HCT116 (cell line): Measurements from ENCODE around the gene CABLES1. TPM values are rescaled to one million over a fixed set of nuclear protein-coding genes. Genes with fewer than 3 reads are reported as not detected.

Experiments
- ATAC-seq: fragments of 200-7000 bp; cut with Tn5 transposase; 2 replicates; pipeline ENCODE4 v1.9.1; 2020; ENCODE audit warnings: mild to moderate bottlenecking, moderate library complexity
- BruUV-seq: library from RNA; stranded (reverse); fragments of 400-500 nt; replicated peaks from 2 replicates; lab custom pipeline; 2021; lab: Mats Ljungman, UMichigan
- CTCF ChIA-PET: fragments of 300-600 bp; sonication (Branson Sonifier 250); formaldehyde crosslinking; loops from one replicate; lab custom pipeline; 2021; ENCODE audit warnings: antibody characterized with exemption; lab: Charles Lee
- POLR2A ChIA-PET: fragments of 300-600, 350-600 bp; sonication (Branson Sonifier 250); formaldehyde crosslinking; loops from one replicate; lab custom pipeline; 2021; ENCODE audit warnings: antibody characterized with exemption; lab: Charles Lee
- RAD21 ChIA-PET, 2 experiments: fragments of 300-600 bp; sonication (Branson Sonifier 250); formaldehyde crosslinking; loops; one replicate each; lab custom pipeline; 2023; ENCODE audit warnings: low total read pairs in 2 of 2; ENCODE audit not compliant: uncharacterized antibody in 2 of 2, unreplicated experiment in 2 of 2, low non-redundant PET in 1 of 2; lab: Charles Lee
- DNase-seq: peaks from one replicate; pipeline ENCODE4 v3.0.0-alpha.2; 2010; ENCODE audit warnings: low read depth, low spot score
- H2AFZ ChIP-seq: fragments of 200-600 bp; shearing (Covaris generic), sonication (generic); 2 replicates; pipeline ENCODE4 v1.6.1; 2017; ENCODE audit warnings: low read depth, mixed run types, mixed read lengths, antibody characterized with exemption, low read length; ENCODE audit not compliant: poor library complexity, severe bottlenecking
- H3K27ac ChIP-seq: 2 replicates; pipeline ENCODE4 v1.5.1; 2012; ENCODE audit warnings: low read depth, low read length
- H3K27me3 ChIP-seq: fragments of 200-600 bp; sonication (generic); 2 replicates; pipeline ENCODE4 v1.6.1; 2016; ENCODE audit warnings: mixed run types, low read length, mixed read lengths; ENCODE audit not compliant: insufficient read depth
- H3K36me3 ChIP-seq, 2 experiments: fragments of 200-500 bp in 1 of 2; fragments of 200-600 bp in 1 of 2; sonication (Bioruptor generic) in 1 of 2; sonication (generic) in 1 of 2; 2 replicates each; pipeline versions ENCODE4 v1.5.1 to v1.6.1; 2014 to 2016; ENCODE audit warnings: low read length in 2 of 2, inconsistent platforms in 1 of 2, mixed read lengths in 1 of 2, mixed run types in 1 of 2; ENCODE audit not compliant: insufficient read depth in 2 of 2, control insufficient read depth in 1 of 2
- H3K4me1 ChIP-seq, 2 experiments: fragments of 200-600 bp in 1 of 2; sonication (generic) in 1 of 2; 2 replicates each; pipeline versions ENCODE4 v1.5.1 to v1.6.1; 2012 to 2017; ENCODE audit warnings: low read length in 2 of 2, inconsistent platforms in 1 of 2, mild to moderate bottlenecking in 1 of 2, mixed read lengths in 1 of 2, mixed run types in 1 of 2, moderate library complexity in 1 of 2; ENCODE audit not compliant: insufficient read depth in 2 of 2, control insufficient read depth in 1 of 2
- H3K4me2 ChIP-seq: fragments of 200-600 bp; sonication (generic); 2 replicates; pipeline ENCODE4 v1.6.1; 2017; ENCODE audit warnings: mixed run types, low read length, mixed read lengths
- H3K4me3 ChIP-seq, 2 experiments: fragments of 200-600 bp in 1 of 2; sonication (generic) in 1 of 2; replicated peaks in 1 of 2; 2 replicates each; pipeline ENCODE4 v1.5.1; 2011 to 2016; ENCODE audit warnings: low read length in 2 of 2, control low read depth in 1 of 2, low read depth in 1 of 2, mild to moderate bottlenecking in 1 of 2, mixed read lengths in 1 of 2, mixed run types in 1 of 2
- H3K79me2 ChIP-seq: fragments of 200-600 bp; sonication (generic); 2 replicates; pipeline ENCODE4 v1.6.1; 2017; ENCODE audit warnings: mild to moderate bottlenecking, mixed run types, low read length, moderate library complexity, mixed read lengths; ENCODE audit not compliant: insufficient read depth
- H3K9ac ChIP-seq: fragments of 200-600 bp; sonication (generic); 2 replicates; pipeline ENCODE4 v1.6.1; 2016; ENCODE audit warnings: low read length, mixed read lengths
- H3K9me2 ChIP-seq: fragments of 200-600 bp; sonication (generic), shearing (Covaris generic); 2 replicates; pipeline ENCODE4 v1.6.1; 2017; ENCODE audit warnings: mixed run types, mild to moderate bottlenecking, moderate library complexity; ENCODE audit not compliant: insufficient read depth
- H3K9me3 ChIP-seq, 2 experiments: fragments of 200-500 bp in 1 of 2; fragments of 200-600 bp in 1 of 2; sonication (Bioruptor generic) in 1 of 2; sonication (generic) in 1 of 2; 2 replicates each; pipeline ENCODE4 v1.6.1; 2014 to 2017; ENCODE audit warnings: low read length in 2 of 2, mixed read lengths in 2 of 2, inconsistent platforms in 1 of 2, low read depth in 1 of 2, mild to moderate bottlenecking in 1 of 2, mixed run types in 1 of 2, moderate library complexity in 1 of 2; ENCODE audit not compliant: control insufficient read depth in 1 of 2, insufficient read depth in 1 of 2
- H4K20me1 ChIP-seq: fragments of 200-600 bp; sonication (generic), shearing (Covaris generic); 2 replicates; pipeline ENCODE4 v1.6.1; 2017; ENCODE audit warnings: mixed run types, mild to moderate bottlenecking, moderate library complexity; ENCODE audit not compliant: insufficient read depth
- ATF3 ChIP-seq: IDR thresholded peaks from 2 replicates; pipeline ENCODE4 v1.6.1; 2012
- CEBPB ChIP-seq: IDR thresholded peaks from 2 replicates; pipeline ENCODE4 v1.6.1; 2012; ENCODE audit warnings: low read depth
- CTCF ChIP-seq, 3 experiments: fragments of 200-600 bp in 1 of 3; sonication (generic) in 1 of 3; IDR thresholded peaks in 2 of 3; conservative IDR thresholded peaks in 1 of 3; 2 replicates each; pipeline ENCODE4 v1.5.1; 2012 to 2017; ENCODE audit warnings: low read depth in 2 of 3, low read length in 2 of 3, antibody characterized with exemption in 1 of 3, borderline replicate concordance in 1 of 3, control low read depth in 1 of 3, mild to moderate bottlenecking in 1 of 3, mixed read lengths in 1 of 3, mixed run types in 1 of 3, moderate library complexity in 1 of 3; ENCODE audit not compliant: insufficient read depth in 1 of 3
- EGR1 ChIP-seq: IDR thresholded peaks from 2 replicates; pipeline ENCODE4 v1.6.1; 2012; ENCODE audit warnings: low read depth
- EZH2 ChIP-seq: fragments of 200-600 bp; sonication (generic); IDR thresholded peaks from 2 replicates; pipeline ENCODE4 v1.6.1; 2017; ENCODE audit warnings: antibody characterized with exemption, mixed run types
- MAX ChIP-seq: IDR thresholded peaks from 2 replicates; pipeline ENCODE4 v1.6.1; 2012
- SIN3A ChIP-seq: IDR thresholded peaks from 2 replicates; pipeline ENCODE4 v1.6.1; 2012; ENCODE audit warnings: low read depth
- TCF7L2 ChIP-seq: IDR thresholded peaks from 2 replicates; pipeline ENCODE4 v1.7.0; 2011; ENCODE audit warnings: borderline replicate concordance, inconsistent platforms; ENCODE audit not compliant: insufficient read depth, insufficient read length; ENCODE audit errors: extremely low read depth
- YY1 ChIP-seq: IDR thresholded peaks from 2 replicates; pipeline ENCODE4 v1.6.1; 2011; ENCODE audit warnings: low read length, low read depth, moderate library complexity, mild to moderate bottlenecking; ENCODE audit not compliant: insufficient replicate concordance; ENCODE audit errors: extremely low read depth
- ZBTB33 ChIP-seq: IDR thresholded peaks from 2 replicates; pipeline ENCODE4 v1.6.1; 2011; ENCODE audit warnings: mild to moderate bottlenecking, low read length, moderate library complexity; ENCODE audit not compliant: insufficient replicate concordance; ENCODE audit errors: extremely low read depth
- ZNF274 ChIP-seq: fragments of 200-500 bp; sonication (Bioruptor generic); IDR thresholded peaks from 2 replicates; pipeline ENCODE4 v1.6.1; 2014; ENCODE audit warnings: mild to moderate bottlenecking, low read depth, low read length, inconsistent platforms
- intact Hi-C: fragments of 100-400 bp; cut with micrococcal nuclease; formaldehyde crosslinking; loops from 2 replicates; pipeline ENCODE4 v1.10.0; 2022
- total RNA-seq: library from RNA; stranded (reverse); gene quantifications from one replicate; pipeline ENCODE4 v1.2.1, GENCODE V29; 2021; ENCODE audit not compliant: unreplicated experiment

CABLES1 gene
- total RNA-seq, 1 experiment from 2014 or later = 7.7 TPM

GRCh38 chr18:23226930-23227725, 91.8 kb downstream of the CABLES1 start:
- Histone ChIP-seq H4K20me1 (no peaks in the 10 kb centered on the region), H3K4me3 (no peak overlapping the region), H3K27me3 (no peaks in the 10 kb centered on the region), H3K9ac (no peak overlapping the region), H3K27ac (no peak overlapping the region), H3K79me2 (no peaks in the 10 kb centered on the region), H2AFZ (no peak overlapping the region), H3K9me3 (no peaks in the 10 kb centered on the region), H3K4me1 (peaks cover 0 to 10% of the 10 kb centered on the region in 2 experiments; a peak in 1 of 4 replicates), H3K4me2 (no peak overlapping the region), H3K9me2 (no peaks in the 10 kb centered on the region), H3K36me3 (no peaks in the 10 kb centered on the region)
- ATAC-seq = no peak
- RAD21 ChIA-PET = no interaction called here
- CTCF ChIA-PET = interaction anchor here (1.3 kb wide), 1 partner anchor 20 kb away, joined by 4 read pairs; no protein-coding TSS in a partner anchor
- POLR2A ChIA-PET = no interaction called here
- DNase-seq = no peak
- intact Hi-C loops = no loop called here
- TF ChIP-seq MAX = no peak
- no peak for TF ChIP-seq CTCF (IDR thresholded peaks at IDR 0.05 in 2 of 3, conservative IDR thresholded peaks at IDR 0.05 in 1 of 3; ENCODE audit: borderline replicate concordance in 1 of 3, insufficient read depth in 1 of 3, low read depth in 2 of 3, low read length in 2 of 3)
- TF ChIP-seq ATF3 = no peak
- no peak for TF ChIP-seq CEBPB
- no peak for TF ChIP-seq ZBTB33
- no peak for TF ChIP-seq ZNF274
- no peak for TF ChIP-seq TCF7L2
- TF ChIP-seq EGR1 = no peak
- TF ChIP-seq EZH2 = no peak
- no peak for TF ChIP-seq YY1
- no peak for TF ChIP-seq SIN3A
- BruUV-seq = no TSS peak
